NCI-H460 (cell line): ENCODE results near the gene FBXO11. TPM values are rescaled to one million over a fixed set of nuclear protein-coding genes. Genes with fewer than 3 reads are reported as not detected.

ENCODE experiments used
- DNase-seq: peaks from one replicate; pipeline ENCODE4 v3.0.0-alpha.2; 2016; ENCODE audit warnings: low read depth; ENCODE audit errors: extremely low read depth
- small RNA-seq, 2 experiments: library from RNA; depleted of rRNA; stranded (forward); fragments of <200 nt; gene quantifications; one replicate each; pipeline ENCODE3, GENCODE V24; 2014
- total RNA-seq: library from RNA; depleted of rRNA; stranded (reverse); fragments of >200 nt; shearing (Covaris generic); gene quantifications from 2 replicates; pipeline ENCODE4 v1.2.3, GENCODE V29; 2014; rRNA removed

The FBXO11 gene
- total RNA-seq, 1 experiment from 2014 or later = 24.1 TPM

DNA sequence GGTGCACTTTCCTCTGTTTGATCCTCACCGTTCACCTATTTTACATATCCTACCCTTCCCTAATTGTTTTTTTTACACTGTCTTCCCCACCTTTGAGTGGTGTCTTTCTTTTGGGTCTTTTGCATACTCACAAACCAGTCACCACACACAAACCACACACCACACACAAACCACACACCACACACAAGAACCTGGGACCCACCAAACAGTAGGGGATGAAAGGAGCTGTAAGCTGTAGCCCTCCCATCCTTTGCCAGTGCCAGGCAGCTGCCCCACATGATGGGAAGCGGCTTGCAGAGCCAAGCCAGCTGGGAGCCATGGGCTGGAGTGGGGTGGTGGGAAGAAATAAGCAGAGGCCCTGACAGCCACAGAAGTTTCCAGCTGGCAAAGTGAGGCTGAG is 162.2 kb downstream of the FBXO11 start:
- no peak for DNase-seq

DNA sequence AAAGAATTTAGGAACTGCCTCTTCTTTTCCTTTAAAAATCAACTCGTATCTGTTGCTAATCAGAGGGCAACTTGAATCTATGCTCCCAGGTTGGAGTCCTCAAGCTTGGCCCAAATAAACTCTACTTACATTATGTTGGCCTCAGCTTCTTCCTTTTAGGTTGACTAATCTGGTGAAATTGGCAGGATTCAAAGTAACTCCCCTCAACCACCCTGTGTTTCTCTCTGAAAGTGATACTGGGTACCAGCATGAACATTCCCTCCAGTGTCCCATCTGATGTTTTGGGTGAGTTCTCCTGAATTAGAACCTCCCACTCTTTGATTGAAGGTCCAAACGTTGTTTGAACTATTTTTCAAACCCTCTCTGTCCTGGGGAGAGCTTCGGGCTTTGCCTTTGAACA is 164.7 kb downstream of the FBXO11 start:
- no peak for DNase-seq

DNA sequence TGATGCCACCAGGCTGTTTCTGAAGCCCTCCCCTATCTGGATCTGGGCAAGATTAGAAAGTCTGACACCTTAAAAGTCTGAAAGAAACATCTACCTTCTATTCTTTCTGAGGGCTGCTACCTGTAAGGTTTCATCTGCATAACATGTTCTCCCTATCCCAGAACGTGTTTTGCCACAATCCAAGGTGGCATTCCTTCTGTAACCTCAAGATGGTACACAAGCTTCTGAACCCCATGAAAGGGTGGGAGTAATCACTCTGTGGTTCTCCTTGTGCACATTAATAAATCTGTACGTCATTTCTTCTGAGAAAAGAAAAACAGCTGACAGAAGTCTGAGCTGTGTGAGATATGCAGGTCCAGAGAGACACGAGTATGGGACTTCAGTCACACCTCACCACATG is 165.2 kb downstream of the FBXO11 start:
- no peak for DNase-seq

Small RNAs within 50 kb of the gene (small RNA-seq; reads per million reads assigned to genes)
- 0 reads per million in 2 experiments for gene RF00026
- 0 reads per million in 2 experiments for gene RPL36AP15

Other genes starting within 250 kb of the FBXO11 start
- 46.9 and 56.2 TPM in 2 replicates for gene MSH6, start 123.4 kb downstream of the FBXO11 start, total RNA-seq